Measurements from ENCODE around the gene ADPRHL1. TPM values are rescaled to one million over a fixed set of nuclear protein-coding genes. Genes with fewer than 3 reads are reported as not detected.
"Not testable (repeated sequence)": the region's sequence is repeated elsewhere in the genome, so short reads cannot be mapped to it uniquely, and the experiment has no call there.

Gene ADPRHL1
- total and polyA plus RNA-seq, 7 donors = 186 to 776 (median 294) TPM

GRCh38 chr13:113451951-113452421 is 1.3 kb downstream of the ADPRHL1 start:
- ATAC-seq (peak; percentile 71 to 83 (median 77)), DNase-seq (peak; percentile 47 to 82)
- TF ChIP-seq CTCF (IDR thresholded peaks at IDR 0.05) = no peak
- no peaks in the 10 kb centered on the region for H3K27me3 ChIP-seq (ENCODE audit: insufficient read depth in 3 of 3, low read length in 2 of 3)
- WGBS, 3 donors = 33 to 53% (median 37%) methylated on average over 24 of the region's 24 CpGs
- intact Hi-C loops (cut with DNase I) = loop anchor here (5.0 to 10.0 kb wide), 4 partner anchors 35 to 177 kb away; partner anchors contain the start of gene LAMP1 (in 1 of the 2)
- peaks cover 33% of the 10 kb centered on the region for H3K4me1 ChIP-seq
- peaks cover 0 to 20% of the 10 kb centered on the region in 2 donors for H3K36me3 ChIP-seq (ENCODE audit: insufficient read depth in 1 of 2, low read depth in 1 of 2)
- H3K27ac ChIP-seq = peak overlapping the region; percentile 89
- peak overlapping the region; percentile 68 for H3K4me3 ChIP-seq
- H3K9me3 ChIP-seq = no peaks in the 10 kb centered on the region

- intact Hi-C loops (cut with DNase I) = loop anchor here (5.0 to 10.0 kb wide), 4 partner anchors 34 to 176 kb away; partner anchors contain the start of gene LAMP1 (in 1 of the 2)
- Histone ChIP-seq H3K4me3 (peak overlapping the region; percentile 68), H3K4me1 (peaks cover 33% of the 10 kb centered on the region), H3K36me3 (ENCODE audit: insufficient read depth in 1 of 2, low read depth in 1 of 2) (peaks cover 0 to 14% of the 10 kb centered on the region in 2 donors), H3K27ac (peak overlapping the region; percentile 89)
- 42 to 53% (median 49%) methylated on average over 18 of the region's 19 CpGs for WGBS, 3 donors
- H3K27me3 ChIP-seq (ENCODE audit: insufficient read depth in 3 of 3, low read length in 2 of 3); H3K9me3 ChIP-seq: not testable (repeated sequence)
- peak; percentile 39 for TF ChIP-seq CTCF (IDR thresholded peaks at IDR 0.05)
- peak; percentile 57 to 88 for DNase-seq
- peak in 2 of 4 donors; percentile 25 to 31 for ATAC-seq
Measured at GRCh38 chr13:113450861-113451620, 2.2 kb downstream of the ADPRHL1 start.

GRCh38 chr13:113450348-113450744 is 2.9 kb downstream of the ADPRHL1 start:
- intact Hi-C loops (cut with DNase I) = loop anchor here (5.0 to 10.0 kb wide), 4 partner anchors 33 to 176 kb away; partner anchors contain the start of gene LAMP1 (in 1 of the 2)

GRCh38 chr13:113449693-113450347 is 3.5 kb downstream of the ADPRHL1 start:
- no peak for TF ChIP-seq CTCF (IDR thresholded peaks at IDR 0.05)
- H3K36me3 ChIP-seq (ENCODE audit: insufficient read depth in 1 of 2, low read depth in 1 of 2) = peaks cover 0 to 9% of the 10 kb centered on the region in 2 donors
- H3K27me3 ChIP-seq (ENCODE audit: insufficient read depth in 3 of 3, low read length in 2 of 3) = no peaks in the 10 kb centered on the region
- H3K4me1 ChIP-seq = peaks cover 33% of the 10 kb centered on the region
- ATAC-seq (no peak), DNase-seq (peak in 1 of 2 donors; percentile 44)
- WGBS, 3 donors = 50 to 69% (median 56%) methylated on average over 13 of the region's 13 CpGs
- H3K4me3 ChIP-seq = peak overlapping the region; percentile 60
- H3K27ac ChIP-seq = peak overlapping the region; percentile 89
- intact Hi-C loops (cut with DNase I) = loop anchor here (5.0 to 10.0 kb wide), 4 partner anchors 33 to 175 kb away; partner anchors contain the start of gene LAMP1 (in 1 of the 2)
- no peaks in the 10 kb centered on the region for H3K9me3 ChIP-seq

More at GRCh38 chr13:113450348-113450744, 2.9 kb downstream of the ADPRHL1 start:
- H3K9me3 ChIP-seq; H3K36me3 ChIP-seq (ENCODE audit: insufficient read depth in 1 of 2, low read depth in 1 of 2); ATAC-seq; H3K27me3 ChIP-seq (ENCODE audit: insufficient read depth in 3 of 3, low read length in 2 of 3): not testable (repeated sequence)
- H3K4me1 ChIP-seq = peaks cover 33% of the 10 kb centered on the region
- H3K27ac ChIP-seq = peak overlapping the region; percentile 89
- peak in 1 of 2 donors; percentile 26 for DNase-seq
- WGBS, 3 donors = 56 to 80% (median 60%) methylated on average over 8 to 9 of the region's 9 CpGs
- peak overlapping the region; percentile 60 for H3K4me3 ChIP-seq

Data from psoas muscle (tissue), 8 donors.